HEK293T (cell line): ENCODE results near the gene KCNJ18.

ENCODE experiments used
- ELF4 ChIP-seq: fragments of 450-650 bp; IDR thresholded peaks from 2 replicates; pipeline ENCODE4 v1.6.1; 2017; ENCODE audit warnings: antibody characterized with exemption
- FOXK2 ChIP-seq: fragments of 450-650 bp; IDR thresholded peaks from 2 replicates; pipeline ENCODE4 v1.6.1; 2016; ENCODE audit warnings: mild to moderate bottlenecking
- FOXM1 ChIP-seq: fragments of 450-650 bp; IDR thresholded peaks from 2 replicates; pipeline ENCODE4 v1.6.1; 2017; ENCODE audit warnings: mild to moderate bottlenecking, borderline replicate concordance
- NFRKB ChIP-seq: fragments of 450-650 bp; IDR thresholded peaks from 2 replicates; pipeline ENCODE4 v1.6.1; 2016; ENCODE audit warnings: mild to moderate bottlenecking, moderate library complexity
- SP1 ChIP-seq: fragments of 450-650 bp; IDR thresholded peaks from 2 replicates; pipeline ENCODE4 v1.6.1; 2017
- TF ChIP-seq, protein P1 (sequence below): fragments of 450-650 bp; IDR thresholded peaks from 2 replicates; pipeline ENCODE4 v1.6.1; 2016

DNA sequence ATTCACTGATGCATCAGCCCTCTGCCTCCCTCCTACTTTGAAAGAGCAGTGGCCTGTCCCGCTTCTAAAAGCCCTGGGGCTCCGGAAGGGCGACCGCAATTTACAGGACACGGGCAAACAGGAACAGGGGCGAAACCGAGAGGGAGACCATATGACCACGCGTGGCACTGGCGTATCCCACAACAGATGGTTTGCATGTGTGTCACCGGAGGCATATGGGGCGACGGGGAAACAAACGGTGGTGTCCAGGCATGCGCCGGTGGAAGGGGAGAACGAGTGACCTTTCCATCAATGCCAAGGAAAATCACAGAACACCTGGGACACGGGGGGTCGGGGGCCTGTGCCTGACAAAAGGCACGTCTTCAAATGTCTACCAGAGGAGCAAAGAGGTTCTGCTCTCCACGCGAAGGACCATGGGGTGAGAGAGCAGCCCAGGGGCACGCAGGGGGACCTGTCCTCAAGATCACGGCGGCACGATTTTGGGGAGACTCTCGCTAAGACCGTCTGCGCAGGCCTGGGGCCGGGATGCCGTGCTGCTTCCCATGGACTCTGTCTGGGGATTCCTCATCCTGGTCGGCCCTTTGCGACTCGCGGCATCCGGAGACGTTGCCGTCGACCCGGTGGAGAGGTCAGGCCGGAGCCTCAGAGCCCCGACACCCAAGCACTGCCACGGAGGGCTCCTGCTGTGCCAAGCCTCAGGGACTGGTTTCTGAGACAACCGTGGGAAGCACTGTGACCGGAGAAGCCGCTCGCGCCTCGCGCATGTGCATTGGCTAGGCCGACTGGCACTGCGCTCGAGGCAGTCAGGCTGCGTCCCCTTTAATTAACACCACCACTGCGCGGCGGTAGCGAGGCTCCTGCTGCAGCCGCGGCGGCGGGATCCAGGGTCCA lies 12.8 kb upstream of the KCNJ18 start:
- TF ChIP-seq, protein P1, sequence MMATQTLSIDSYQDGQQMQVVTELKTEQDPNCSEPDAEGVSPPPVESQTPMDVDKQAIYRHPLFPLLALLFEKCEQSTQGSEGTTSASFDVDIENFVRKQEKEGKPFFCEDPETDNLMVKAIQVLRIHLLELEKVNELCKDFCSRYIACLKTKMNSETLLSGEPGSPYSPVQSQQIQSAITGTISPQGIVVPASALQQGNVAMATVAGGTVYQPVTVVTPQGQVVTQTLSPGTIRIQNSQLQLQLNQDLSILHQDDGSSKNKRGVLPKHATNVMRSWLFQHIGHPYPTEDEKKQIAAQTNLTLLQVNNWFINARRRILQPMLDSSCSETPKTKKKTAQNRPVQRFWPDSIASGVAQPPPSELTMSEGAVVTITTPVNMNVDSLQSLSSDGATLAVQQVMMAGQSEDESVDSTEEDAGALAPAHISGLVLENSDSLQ, result no peak
- no peak for TF ChIP-seq FOXM1
- TF ChIP-seq SP1, result no peak
- TF ChIP-seq FOXK2, result no peak
- no peak for TF ChIP-seq NFRKB
- TF ChIP-seq ELF4, result no peak
